CD4-positive, alpha-beta T cell treated with Interleukin-15 for 4 hours (primary cell): Measurements from ENCODE around the gene LST1.
"Not testable (repeated sequence)": the region's sequence is repeated elsewhere in the genome, so short reads cannot be mapped to it uniquely, and the experiment has no call there.

Experiments used
- DNase-seq: peaks from one replicate; pipeline ENCODE4 v3.0.0-alpha.2; 2020; ENCODE audit warnings: low spot score

Gene LST1

DNA sequence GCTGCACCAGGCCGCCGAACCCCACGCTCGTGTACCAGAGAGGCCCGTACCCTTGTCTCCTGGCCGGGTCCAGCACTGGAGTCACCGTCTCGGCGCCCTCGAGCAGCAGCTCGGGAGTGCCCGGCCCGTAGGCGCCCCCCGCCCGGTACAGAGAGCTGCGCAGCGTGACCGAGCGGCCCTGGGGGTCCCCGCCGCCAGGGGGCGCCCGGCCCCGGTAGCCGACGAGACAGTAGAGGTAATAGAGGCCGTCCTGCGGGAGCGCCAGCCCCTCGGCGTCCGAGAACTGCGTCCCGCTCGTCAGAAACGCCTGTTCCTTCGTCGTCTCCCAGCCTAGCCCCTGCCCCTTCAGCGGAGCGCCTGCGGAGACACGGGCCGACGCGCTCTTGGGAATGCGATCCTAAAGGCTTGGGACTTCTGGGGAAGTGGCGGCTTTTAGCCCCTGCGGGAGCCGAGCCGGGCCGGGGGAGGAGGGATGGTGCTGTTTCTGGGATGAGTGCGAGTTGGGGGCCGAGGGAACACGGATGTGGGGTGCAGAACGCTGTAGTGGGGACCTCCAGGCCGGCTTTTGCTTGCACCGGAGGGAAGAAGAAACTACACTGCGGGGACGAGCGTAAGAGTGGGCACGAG lies 5.2 kb upstream of the LST1 start:
- peak; percentile 91 for DNase-seq

DNA sequence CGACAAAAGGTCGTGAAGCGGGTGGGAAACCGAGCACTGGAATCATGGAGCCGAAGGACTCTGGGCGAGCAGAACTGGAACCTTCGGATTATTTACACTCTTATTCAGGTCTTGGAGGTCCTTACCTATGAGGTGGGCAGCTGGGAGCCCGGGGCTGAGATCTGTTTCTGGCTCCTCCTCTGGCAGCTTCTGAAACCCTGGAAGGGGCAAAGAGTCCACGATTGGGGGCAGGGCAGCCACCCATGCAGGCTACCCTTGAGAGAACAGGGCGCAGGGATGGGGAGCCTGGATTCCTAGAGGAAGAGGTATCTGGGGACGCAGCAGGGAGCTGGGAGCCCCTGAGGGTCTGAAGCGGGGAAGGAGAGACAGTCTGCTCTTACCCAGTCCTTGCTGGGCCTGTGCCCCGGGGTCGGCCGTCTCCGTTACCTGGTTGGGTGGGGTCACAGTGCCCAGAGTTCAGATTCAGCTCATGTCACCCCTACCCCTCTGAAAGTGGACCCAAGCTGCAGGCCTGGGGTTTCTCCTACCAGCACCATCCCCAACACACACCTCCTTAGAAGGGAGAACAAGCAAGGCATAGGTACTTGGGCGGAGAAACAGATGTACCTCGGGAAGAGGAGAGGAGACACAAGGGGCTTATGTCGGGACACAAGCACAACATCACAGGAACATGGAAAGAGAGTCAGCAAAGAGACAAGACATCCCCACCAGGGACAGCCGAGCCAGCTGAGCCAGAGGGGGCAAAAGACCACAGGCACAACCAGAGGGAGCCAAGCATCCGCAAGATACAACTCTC lies 4.4 kb upstream of the LST1 start:
- no peak for DNase-seq

GRCh38 chr6:31582230-31582643 lies 3.8 kb upstream of the LST1 start, which contains the start of gene LTB:
LTB (minus strand) TSS chr6:31582424; CDS start chr6:31582417, 7 bp downstream.
- DNase-seq = peak; percentile 90

- DNase-seq = peak; percentile 69
Observed at GRCh38 chr6:31585491-31585890, 586 bp upstream of the LST1 start.

DNA sequence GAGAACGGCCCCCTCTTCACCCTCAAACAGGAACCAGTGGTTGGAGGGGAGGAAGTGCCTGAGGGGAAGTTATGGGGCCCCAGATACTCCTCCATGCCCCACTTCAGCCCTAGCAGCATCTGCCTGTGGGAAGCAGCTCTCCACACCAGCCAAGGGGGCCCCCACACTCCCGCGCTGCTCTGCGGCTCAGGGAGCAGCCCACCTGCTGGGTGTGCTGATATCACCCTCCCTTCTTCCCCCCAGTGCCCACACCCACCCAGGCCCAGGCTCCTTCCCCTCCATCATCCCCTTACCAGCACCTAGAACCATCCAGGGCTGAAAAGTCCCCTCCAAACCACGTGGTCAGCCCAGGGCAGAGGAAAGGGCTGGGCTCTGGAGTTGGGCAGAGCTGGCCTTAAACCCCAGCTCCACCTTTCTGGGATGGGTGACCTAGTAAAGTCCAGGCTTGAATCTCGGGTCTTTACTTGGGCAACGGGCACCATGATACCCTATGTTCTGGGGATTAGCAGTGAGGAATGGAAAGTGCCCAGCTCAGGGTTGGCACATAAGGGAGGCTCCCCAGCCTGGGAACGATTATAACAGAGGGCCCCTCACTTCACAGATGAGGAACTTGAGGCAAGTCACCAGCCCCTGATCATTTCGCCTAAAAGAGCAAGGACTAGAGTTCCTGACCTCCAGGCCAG lies 663 bp downstream of the LST1 start:
- no peak for DNase-seq

GRCh38 chr6:31587791-31588777 lies 2.0 kb downstream of the LST1 start:
- DNase-seq = no peak

DNA sequence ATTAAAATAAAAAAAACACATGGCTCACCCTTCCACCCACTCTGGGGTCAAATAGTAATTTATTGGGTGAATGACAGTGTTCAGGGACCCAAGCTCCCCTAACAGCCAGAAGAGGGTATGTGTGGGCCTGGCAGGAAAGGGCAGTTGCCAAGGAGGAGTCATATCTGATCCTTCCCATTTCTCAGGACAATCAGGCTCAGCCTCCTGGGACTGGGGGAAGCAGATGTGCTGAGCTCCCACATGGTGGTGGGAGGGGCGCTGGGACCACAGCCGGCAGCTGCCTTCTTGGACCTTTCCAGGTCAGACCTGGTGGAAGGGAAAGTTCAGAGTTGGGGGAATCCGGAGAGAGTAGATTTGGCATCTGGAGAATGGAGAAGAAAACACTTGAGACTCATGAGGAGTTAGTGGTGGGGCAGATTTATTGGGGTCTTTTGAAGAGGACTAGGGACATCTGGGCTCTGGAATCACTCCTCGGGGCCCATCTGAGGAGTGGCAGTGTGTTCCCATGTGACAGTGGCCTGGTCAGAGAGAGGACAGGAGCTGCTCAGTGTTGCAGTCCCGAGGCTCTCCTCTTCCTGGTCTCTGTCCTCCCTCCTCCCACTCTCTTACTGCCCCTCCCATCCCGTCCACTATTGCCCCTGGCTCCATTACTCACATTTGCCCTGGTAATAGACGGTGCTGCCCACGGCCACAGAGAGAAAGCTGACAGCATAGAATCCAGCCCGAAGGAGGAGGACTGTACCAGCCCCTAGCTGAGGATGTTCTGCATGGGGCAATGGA lies 3.0 kb downstream of the LST1 start:
- no peak for DNase-seq

DNA sequence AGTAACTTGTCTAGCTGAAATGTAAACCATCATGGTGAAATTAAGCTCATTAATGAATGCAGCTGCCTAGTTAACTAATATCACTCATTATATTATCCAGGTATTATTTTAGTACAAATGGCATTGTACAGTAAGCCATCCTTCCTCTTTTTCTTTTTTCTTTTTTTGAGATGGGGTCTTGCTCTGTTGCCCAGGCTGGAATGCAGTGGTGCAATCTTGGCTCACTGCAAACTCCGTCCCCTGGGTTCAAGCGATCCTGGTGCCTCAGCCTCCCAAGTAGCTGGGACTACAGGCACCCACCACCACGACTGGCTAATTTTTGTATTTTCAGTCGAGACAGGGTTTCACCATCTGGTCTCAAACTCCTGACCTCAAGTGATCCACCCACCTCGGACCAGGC lies 4.6 kb downstream of the LST1 start:
- not testable (repeated sequence) for DNase-seq

DNA sequence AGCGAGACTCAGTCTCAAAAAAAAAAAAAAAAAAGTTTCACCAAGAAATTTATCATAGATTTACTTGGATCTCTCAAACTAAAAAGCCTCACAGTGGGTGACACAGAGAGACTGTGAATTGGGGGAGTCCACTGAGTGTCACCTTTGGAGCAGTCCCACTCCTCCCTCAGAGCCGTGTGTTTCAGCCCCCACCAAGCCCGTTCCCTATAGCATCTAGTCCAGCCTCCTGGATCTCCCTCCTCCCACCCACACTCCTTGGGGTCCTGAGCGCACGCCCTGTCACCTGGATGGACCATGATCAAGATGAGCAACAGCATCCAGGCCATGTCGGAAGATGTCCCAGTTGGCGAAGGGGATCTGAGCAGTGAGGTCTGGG lies 6.3 kb downstream of the LST1 start:
- no peak for DNase-seq

GRCh38 chr6:31597006-31597405 lies 10.9 kb downstream of the LST1 start:
- DNase-seq = peak; percentile 85

DNA sequence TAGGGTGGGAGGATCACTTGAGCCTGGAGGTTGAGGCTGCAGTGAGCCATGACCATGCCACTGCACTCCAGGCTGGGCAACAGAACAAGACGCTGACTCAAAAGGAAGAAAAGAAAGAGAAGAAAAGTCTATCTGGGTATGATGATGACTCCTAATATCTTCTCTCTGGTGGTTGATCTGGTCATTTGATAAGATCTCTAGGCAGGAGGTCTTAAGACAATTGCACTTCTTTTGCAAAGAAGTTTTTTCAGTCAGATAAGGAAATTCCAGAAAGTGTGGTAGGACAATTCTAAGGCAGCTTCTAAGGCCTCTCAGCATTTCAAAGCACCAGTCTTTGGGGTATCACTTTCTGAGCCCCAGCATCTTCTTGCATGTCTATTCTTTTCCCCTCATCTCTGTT lies 21.2 kb downstream of the LST1 start:
- no peak for DNase-seq

- DNase-seq = no peak
Observed at GRCh38 chr6:31609519-31610406, 23.7 kb downstream of the LST1 start.

DNA sequence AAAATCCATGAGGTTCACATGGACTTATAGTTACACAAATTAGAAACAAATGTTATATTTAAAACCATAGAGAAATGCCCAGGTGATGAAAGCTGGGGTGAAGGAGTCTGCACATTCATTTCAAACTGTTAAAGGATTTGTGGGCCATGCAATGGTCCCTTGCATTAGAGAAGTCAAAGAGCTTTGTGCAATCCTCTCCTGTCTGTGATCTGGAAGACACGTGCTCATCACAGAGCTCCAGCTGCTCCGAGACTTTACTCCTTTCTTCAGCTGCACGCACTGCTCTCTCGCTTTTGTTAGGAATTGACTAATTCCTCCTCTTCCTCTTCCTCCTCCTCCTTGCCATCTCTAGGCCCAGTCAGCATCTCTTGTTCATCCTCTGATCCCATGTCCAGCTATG lies 24.9 kb downstream of the LST1 start:
- no peak for DNase-seq

GRCh38 chr6:31614075-31614619 lies 28.1 kb downstream of the LST1 start:
- no peak for DNase-seq

DNA sequence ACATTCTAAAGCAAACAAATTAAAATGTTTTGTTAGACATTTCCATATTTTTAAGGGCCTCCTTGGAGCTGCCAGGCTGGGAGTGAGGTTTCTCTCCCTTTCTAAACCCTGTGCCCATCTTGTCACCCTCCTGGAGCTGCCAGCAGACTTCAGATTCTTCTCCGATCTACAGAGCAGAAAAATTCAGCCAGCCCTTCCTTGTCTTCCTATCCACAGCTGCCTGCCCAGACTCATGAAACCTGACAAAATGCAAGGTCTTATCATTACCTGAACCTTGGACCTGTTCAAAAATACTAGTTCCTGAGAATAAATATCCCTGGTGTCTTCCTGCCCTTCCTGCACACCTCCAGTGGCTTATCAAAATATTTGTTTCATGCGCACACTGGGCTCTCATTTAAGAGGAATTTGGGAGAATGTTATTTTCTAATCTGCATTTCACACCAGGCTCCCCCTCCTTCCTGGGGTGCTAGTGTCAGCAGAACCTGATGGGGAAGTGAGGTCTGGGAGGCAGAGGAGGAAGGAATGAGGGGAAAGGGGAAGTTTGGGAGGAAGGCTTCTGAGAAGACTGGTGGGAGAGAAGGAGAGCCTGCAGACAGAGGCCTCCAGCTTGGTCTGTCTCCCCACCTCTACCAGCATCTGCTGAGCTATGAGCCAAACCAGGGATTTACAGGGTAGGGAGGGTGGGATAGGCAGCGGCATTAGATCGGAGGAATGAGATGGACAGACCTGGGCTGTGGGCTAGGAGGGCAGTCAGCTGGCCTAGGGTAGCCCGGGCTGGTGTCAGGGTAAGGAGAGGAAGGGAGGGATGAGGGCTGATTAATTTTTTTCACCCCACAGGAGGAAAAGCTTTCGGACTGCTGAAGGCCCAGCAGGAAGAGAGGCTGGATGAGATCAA lies 28.9 kb downstream of the LST1 start, which contains the start of gene AIF1:
TSS of gene AIF1 (plus strand) at position 551 of the 895 bp plus-strand sequence. CDS start at position 647, 96 bp downstream.
- no peak for DNase-seq

- DNase-seq = no peak
Observed at GRCh38 chr6:31615748-31616147, 29.7 kb downstream of the LST1 start.

GRCh38 chr6:31617010-31617409 lies 30.9 kb downstream of the LST1 start:
- DNase-seq = no peak

- DNase-seq = peak; percentile 98
Observed at GRCh38 chr6:31619805-31620585, 33.9 kb downstream of the LST1 start.
